Eye (tissue), 1 donor: ENCODE data around the gene TCERG1L.
"Not testable (repeated sequence)": the region's sequence is repeated elsewhere in the genome, so short reads cannot be mapped to it uniquely, and the experiment has no call there.

Experiments used
- DNase-seq: peaks from one replicate; pipeline ENCODE4 v3.0.0-alpha.2; 2015

Gene TCERG1L

DNA sequence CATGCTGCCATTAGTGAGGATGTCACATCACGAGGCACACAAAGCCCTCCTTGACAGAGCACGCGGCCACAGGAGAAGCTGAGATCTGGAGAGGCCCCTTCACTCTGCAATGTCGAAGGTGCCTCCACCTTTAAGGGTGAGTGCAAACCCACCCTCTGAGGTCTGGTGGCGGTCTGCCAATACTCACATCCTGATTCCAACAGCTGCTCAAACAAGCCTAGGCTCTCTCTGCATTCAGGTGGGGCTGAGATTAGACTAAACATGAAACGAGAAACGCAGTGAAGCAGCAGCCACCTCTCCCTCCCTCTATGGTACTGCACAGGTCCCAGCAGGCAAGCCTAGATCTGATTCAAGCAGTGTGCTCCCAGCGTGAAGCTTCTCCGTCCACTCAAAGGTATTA is 151.8 kb downstream of the TCERG1L start:
- no peak for DNase-seq

GRCh38 chr10:131158695-131159094 is 152.8 kb downstream of the TCERG1L start:
- no peak for DNase-seq

GRCh38 chr10:131157899-131158298 is 153.6 kb downstream of the TCERG1L start:
- no peak for DNase-seq

GRCh38 chr10:131155876-131156230 is 155.7 kb downstream of the TCERG1L start:
- DNase-seq = no peak

DNA sequence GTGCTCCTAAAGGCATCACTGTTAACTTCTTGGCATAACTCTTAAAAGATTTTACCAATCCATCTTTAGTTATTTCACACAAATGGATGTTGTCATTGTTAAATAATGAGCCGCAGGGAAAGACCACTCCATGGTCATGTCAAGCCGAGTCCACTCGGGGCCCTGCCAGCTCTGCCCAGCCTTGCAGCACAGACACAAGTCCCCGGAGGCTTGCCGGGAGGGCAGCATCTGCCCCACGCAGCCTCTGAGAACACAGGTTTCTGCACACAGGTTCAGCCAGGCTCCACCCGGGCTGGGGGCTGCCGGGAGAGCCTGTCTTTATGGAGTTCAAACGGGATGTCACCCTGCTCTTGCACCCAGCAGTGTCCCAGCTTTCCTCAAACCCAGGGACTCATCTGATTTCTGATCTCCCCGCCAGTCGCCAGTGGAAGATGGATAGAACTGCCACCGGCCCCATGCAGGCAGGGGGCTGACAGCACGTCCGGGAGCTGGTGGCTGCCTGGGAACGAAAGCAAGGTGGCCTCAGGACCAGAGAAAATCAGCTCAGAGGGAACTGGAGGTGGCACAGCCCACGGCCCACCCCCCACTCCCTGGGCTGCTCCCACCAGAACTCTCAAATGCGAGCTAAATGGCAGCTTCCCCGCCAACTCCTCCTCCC is 156.2 kb downstream of the TCERG1L start:
- DNase-seq = no peak

DNA sequence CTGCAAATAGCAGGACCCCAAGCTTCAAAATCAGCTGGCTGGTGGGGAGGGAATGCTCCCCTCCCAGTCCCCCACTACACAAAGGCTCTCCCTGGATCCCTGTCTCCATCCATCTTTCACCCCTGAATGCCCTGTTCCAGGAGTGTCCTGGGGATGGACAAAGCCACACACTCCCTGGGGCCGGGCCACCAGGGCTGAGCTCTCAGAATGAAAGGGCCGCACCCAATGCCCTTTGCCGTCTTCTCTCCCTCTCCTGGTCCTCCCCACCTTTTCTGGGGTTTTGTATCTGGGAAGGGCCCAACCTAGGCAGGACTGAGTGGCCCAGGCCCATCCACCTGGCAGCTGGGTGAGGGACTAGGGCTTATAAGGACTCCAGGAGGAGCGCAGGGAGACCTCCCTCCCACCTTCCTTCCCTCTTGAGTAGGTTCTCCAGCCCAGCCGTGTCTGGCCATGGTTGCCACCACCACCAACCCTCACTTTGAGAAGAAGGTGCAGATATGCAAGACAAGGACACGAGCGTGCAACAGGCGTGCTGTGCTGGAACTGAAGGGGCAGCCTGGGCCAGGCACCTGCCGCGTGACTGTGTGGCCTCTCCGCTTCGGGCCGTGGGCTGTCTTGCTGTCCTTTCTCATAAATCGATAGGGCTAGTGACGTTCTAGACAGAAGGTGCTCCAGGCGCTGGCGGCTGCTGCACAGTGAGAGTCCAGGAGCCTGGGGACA is 157.1 kb downstream of the TCERG1L start:
- DNase-seq = no peak

DNA sequence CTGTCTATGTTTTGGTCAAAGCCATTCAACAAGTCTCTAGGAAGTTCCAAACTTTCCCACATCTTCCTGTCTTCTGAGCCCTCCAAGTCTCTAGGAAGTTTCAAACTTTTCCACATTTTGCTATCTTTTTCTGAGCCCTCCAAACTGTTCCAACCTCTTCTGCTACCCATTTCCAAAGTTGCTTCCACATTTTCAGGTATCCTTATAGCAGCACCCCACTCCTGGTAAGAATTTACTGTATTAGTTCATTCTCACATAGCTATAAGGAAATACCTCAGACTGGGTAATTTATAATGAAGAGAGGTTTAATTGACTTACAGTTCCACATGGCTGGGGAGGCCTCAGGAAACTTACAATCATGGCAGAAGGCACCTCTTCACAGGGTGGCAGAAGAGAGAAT is 159.1 kb downstream of the TCERG1L start:
- not testable (repeated sequence) for DNase-seq

DNA sequence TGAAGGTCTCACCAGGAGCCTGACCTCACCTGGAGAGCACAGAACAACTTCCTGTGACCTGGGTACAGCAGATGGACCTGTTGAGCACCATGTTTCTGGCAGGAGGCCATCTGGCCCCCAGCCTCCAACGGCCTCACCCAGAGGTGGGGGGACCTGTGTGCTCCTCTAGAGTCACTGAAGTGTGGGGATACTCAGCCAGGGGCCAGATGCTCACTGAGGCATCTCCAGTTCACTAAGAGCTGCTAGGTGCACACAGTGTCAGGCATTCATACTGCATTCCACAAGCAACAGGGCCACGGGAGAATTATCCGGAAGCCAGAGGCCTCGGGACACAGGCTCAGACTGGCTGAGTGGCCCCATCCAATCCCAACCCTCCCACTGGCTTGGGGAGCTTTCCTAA is 161.4 kb downstream of the TCERG1L start:
- no peak for DNase-seq

GRCh38 chr10:131149586-131149985 is 161.9 kb downstream of the TCERG1L start:
- no peak for DNase-seq

DNA sequence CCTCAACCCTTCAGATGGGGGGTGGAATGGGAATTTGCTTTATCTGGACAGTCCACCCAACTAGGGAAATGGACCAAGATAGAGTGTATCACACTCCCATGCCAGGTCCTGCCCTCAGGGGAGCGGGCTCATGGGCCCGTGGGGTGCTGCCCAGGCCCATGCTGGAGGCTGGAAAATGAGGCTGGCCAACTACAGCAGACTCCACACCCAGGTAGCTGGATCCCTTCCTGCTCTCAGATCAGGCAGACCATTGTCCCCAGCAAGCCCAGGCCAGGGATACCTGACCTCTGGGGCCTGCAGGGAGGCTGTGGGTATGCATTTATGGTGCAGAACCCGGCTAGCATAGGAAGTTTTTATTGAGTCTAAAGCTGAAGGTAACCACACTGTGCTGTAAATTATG is 162.4 kb downstream of the TCERG1L start:
- DNase-seq = no peak

DNA sequence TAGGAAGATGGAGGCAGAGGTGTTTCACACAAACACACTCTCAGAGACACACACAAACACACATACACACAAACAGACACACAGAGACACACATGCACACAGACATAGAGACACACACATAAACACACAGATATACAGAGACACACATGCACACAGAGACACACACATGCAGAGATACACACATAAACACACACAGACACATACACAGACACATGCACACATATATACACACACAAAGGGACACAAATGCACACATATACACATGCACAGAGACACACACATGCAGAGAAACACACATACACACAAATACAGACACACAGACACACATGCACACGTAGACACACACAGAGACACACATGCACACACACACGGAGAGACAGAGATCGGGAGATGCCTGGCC is 163.3 kb downstream of the TCERG1L start:
- no peak for DNase-seq

GRCh38 chr10:131147301-131147975 is 164.1 kb downstream of the TCERG1L start:
- DNase-seq = no peak

DNA sequence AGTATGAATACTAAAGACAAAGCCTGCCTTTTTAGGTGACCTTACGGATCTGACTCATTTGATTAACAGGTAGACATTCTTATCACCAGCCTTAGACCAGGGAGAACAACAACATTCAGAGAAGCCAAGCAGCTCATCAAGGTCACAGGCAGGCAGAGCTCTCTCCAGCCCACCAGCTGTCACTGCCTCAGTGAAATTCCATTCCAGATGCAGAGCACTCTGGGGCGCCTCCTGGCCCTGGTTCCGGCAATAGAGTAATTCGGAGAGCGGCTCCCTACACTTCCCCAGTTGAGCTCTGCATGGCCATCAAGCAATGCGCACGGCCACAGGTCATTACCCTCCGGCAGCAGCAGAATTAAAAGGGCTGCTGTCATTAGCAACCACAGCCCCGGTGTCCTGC is 164.7 kb downstream of the TCERG1L start:
- DNase-seq = peak; percentile 82

DNA sequence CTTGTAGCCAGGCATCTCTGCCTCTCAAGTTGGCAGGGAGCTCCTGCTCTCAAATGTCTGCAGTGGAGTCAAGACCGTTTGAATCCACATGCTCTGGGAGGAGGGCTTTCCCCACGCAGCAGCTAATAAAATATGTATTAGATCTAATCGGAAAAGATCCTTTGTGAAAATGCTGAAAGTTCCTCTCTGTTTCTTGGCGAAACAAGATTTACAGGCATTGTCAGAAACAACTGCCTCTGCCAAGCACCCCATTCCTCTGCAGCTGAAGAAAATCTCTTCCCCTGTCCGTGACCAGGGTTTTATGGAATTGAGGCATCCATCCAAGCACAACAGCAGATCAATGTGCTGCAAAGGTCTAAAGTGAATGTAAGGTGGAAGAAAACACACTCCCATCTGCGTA is 165.8 kb downstream of the TCERG1L start:
- no peak for DNase-seq

- DNase-seq = no peak
Measured at GRCh38 chr10:131144711-131145375, 166.7 kb downstream of the TCERG1L start.

- peak; percentile 61 for DNase-seq
Measured at GRCh38 chr10:131144196-131144595, 167.3 kb downstream of the TCERG1L start.

GRCh38 chr10:131143425-131144165 is 167.9 kb downstream of the TCERG1L start:
- no peak for DNase-seq

DNA sequence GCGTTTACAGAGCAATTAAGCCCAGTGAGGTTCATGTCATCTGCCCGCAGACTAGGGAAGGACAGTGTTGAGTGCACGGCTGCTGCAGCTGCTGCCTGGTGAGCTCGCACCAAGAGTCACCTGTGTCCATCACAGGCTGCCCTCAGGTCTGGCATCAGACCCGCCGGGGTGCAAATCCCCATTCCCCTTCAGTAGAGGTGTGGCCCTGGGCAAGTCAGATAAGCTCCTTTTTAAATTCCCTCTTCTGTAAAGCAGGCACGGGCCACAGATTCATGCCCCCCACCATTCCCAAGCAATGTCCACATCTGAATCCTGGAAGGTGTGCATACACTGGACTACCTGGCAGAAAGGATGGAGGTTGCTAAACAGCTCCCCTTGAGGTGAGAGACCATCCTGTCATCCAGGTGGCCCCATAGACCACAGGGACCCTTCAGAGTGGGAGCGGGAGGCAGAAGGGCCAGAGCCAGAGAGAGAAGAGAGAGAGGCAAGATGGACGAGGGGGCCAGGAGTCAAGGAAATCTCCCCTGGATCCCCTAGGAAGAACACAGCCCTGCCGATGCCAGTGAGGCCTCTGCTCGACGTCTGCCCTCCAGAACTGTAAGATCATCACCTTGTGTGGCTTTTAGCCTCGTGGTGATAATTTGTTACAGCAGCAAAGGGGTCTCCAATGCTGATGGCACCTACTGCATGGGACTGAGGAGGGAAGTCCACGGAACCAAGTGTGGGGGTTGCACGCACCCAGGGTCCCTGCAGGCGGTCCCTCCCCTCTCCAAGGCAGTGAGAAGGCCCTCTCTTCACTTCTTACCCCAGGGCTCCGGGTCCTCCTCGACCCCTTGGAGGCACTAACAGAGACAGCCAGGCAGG is 168.8 kb downstream of the TCERG1L start:
- no peak for DNase-seq

GRCh38 chr10:131141645-131142516 is 169.6 kb downstream of the TCERG1L start:
- no peak for DNase-seq

DNA sequence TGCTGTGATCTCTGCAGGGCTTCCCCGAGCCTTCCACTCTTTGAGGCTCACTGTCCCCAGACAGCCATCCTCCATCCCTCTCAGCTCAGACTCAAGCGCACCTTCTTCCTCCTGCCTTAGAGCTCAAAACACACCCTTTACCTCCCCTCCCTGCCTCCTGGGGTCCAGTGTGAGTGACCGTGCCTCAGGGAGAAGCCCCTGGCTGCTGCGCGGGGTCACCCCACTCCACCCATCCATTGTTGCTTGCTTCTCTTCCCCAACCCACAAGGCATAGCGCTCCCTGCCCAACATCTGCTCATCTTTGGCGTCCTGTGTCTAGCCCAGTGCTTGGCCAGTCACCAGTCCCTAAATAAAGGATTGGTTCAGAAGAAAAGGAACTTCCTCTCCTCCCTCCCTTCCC is 170.3 kb downstream of the TCERG1L start:
- DNase-seq = no peak

- DNase-seq = no peak
Measured at GRCh38 chr10:131140606-131141005, 170.9 kb downstream of the TCERG1L start.
